Uterus (tissue), 4 donors: Measurements from ENCODE around the gene KCNG2. TPM values are rescaled to one million over a fixed set of nuclear protein-coding genes. Genes with fewer than 3 reads are reported as not detected.

Source experiments
- DNase-seq, 2 donors: peaks; one replicate each; pipeline ENCODE4 v3.0.0-alpha.2; 2019 to 2020
- H3K27ac ChIP-seq, 2 donors: fragments of 200-600 bp; sonication (generic); 1 replicate in 1 of 2; 2 replicates in 1 of 2; pipeline ENCODE4 v1.5.1; 2016 to 2018
- H3K27me3 ChIP-seq, 2 donors: fragments of 200-600 bp; sonication (generic); one replicate each; pipeline ENCODE4 v1.5.1; 2018 to 2019; ENCODE audit warnings: control low read depth in 1 of 2
- H3K36me3 ChIP-seq, 2 donors: fragments of 200-600 bp; sonication (generic); one replicate each; pipeline ENCODE4 v1.5.1; 2019; ENCODE audit warnings: control low read depth in 1 of 2
- H3K4me1 ChIP-seq, 2 donors: fragments of 200-600 bp; sonication (generic); one replicate each; pipeline ENCODE4 v1.5.1; 2018 to 2019; ENCODE audit warnings: control low read depth in 1 of 2
- H3K4me3 ChIP-seq, 2 donors: fragments of 200-600 bp; sonication (generic); 1 replicate in 1 of 2; 2 replicates in 1 of 2; pipeline ENCODE4 v1.5.1; 2018 to 2019; ENCODE audit warnings: mild to moderate bottlenecking in 1 of 2
- H3K9me3 ChIP-seq, 2 donors: fragments of 200-600 bp; sonication (generic); one replicate each; pipeline ENCODE4 v1.5.1; 2019; ENCODE audit warnings: control low read depth in 1 of 2
- CTCF ChIP-seq, 4 experiments: fragments of 200-600 bp in 2 of 4; fragments of 450-650 bp in 2 of 4; sonication (generic) in 2 of 4; IDR thresholded peaks; one replicate each; pipeline ENCODE4 v1.5.1; 2016 to 2019; ENCODE audit warnings: antibody characterized with exemption in 4 of 4, mild to moderate bottlenecking in 2 of 4, moderate library complexity in 1 of 4
- POLR2A ChIP-seq, 2 donors: fragments of 450-650 bp; IDR thresholded peaks; one replicate each; pipeline ENCODE4 v1.6.1; 2016; ENCODE audit warnings: antibody characterized with exemption in 2 of 2, mild to moderate bottlenecking in 1 of 2, moderate library complexity in 1 of 2
- intact Hi-C: fragments of 100-400 bp; cut with DNase I; formaldehyde crosslinking; loops from one replicate; pipeline ENCODE4 v1.15.1; 2023; ENCODE audit warnings: low total_unique reads
- total RNA-seq, 4 donors: library from RNA; depleted of rRNA in 3 of 4; stranded (reverse); fragments of >200 nt in 3 of 4; gene quantifications; one replicate each; pipeline versions ENCODE4 v1.1.0 to v1.2.4, GENCODE V29; 2014 to 2023
- donor health status: DM: yes; HTN: yes; CAD: no.

KCNG2 gene
- total RNA-seq, 4 donors from 2014 or later: 0.59 TPM; not detected in 3

GRCh38 chr18:79823120-79823519, 25.4 kb downstream of the KCNG2 start:
- H3K9me3 ChIP-seq: no peaks in the 10 kb centered on the region
- no peaks in the 10 kb centered on the region for H3K36me3 ChIP-seq
- H3K27ac ChIP-seq: no peak overlapping the region
- intact Hi-C loops: no loop called here
- TF ChIP-seq POLR2A (IDR thresholded peaks at IDR 0.05): no peak
- no peak for TF ChIP-seq CTCF (IDR thresholded peaks at IDR 0.05)
- H3K4me1 ChIP-seq: no peaks in the 10 kb centered on the region
- DNase-seq: no peak
- no peak overlapping the region for H3K4me3 ChIP-seq
- H3K27me3 ChIP-seq: no peaks in the 10 kb centered on the region

- intact Hi-C loops: no loop called here
- Histone ChIP-seq H3K4me3 (no peak overlapping the region), H3K36me3 (no peaks in the 10 kb centered on the region), H3K9me3 (no peaks in the 10 kb centered on the region), H3K4me1 (no peaks in the 10 kb centered on the region), H3K27me3 (no peaks in the 10 kb centered on the region), H3K27ac (no peak overlapping the region)
- no peak for DNase-seq
- TF ChIP-seq CTCF (IDR thresholded peaks at IDR 0.05): no peak
- TF ChIP-seq POLR2A (IDR thresholded peaks at IDR 0.05): no peak
Measured at GRCh38 chr18:79825913-79826312, 28.2 kb downstream of the KCNG2 start.

DNA sequence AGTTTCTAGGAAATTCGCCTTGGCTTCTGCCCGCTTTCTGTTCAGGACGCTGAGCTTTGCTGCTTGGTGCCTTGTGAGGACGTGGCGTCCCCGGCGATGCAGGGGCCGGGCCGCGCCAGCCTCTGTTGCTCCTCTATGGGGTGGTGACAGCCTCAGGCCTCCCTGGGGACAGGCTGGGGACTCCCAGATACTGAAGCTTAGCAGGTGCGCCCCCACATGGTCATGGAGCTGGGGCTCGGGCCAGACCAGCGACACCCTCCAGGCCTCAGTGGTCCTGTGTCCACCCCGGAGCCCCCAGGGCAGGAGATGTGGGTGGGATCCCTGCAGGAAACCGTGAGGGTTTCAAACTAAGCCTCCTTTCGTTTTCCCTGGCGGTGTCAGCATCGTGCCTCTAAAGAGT, 29.2 kb downstream of the KCNG2 start:
- no peak for TF ChIP-seq POLR2A (IDR thresholded peaks at IDR 0.05)
- no peak for TF ChIP-seq CTCF (IDR thresholded peaks at IDR 0.05)
- Histone ChIP-seq H3K27me3 (no peaks in the 10 kb centered on the region), H3K27ac (no peak overlapping the region), H3K9me3 (no peaks in the 10 kb centered on the region), H3K4me1 (no peaks in the 10 kb centered on the region), H3K4me3 (no peak overlapping the region), H3K36me3 (no peaks in the 10 kb centered on the region)
- intact Hi-C loops: no loop called here
- no peak for DNase-seq

- H3K4me1 ChIP-seq: no peaks in the 10 kb centered on the region
- no peak overlapping the region for H3K27ac ChIP-seq
- no peak for DNase-seq
- H3K4me3 ChIP-seq: no peak overlapping the region
- intact Hi-C loops: no loop called here
- no peaks in the 10 kb centered on the region for H3K36me3 ChIP-seq
- TF ChIP-seq CTCF (IDR thresholded peaks at IDR 0.05) (no peak), POLR2A (IDR thresholded peaks at IDR 0.05) (no peak)
- no peaks in the 10 kb centered on the region for H3K9me3 ChIP-seq
- no peaks in the 10 kb centered on the region for H3K27me3 ChIP-seq
Measured at GRCh38 chr18:79828258-79828657, 30.5 kb downstream of the KCNG2 start.

GRCh38 chr18:79829136-79829854, 31.6 kb downstream of the KCNG2 start:
- intact Hi-C loops: no loop called here
- H3K4me1 ChIP-seq: no peaks in the 10 kb centered on the region
- DNase-seq: no peak
- no peaks in the 10 kb centered on the region for H3K36me3 ChIP-seq
- no peaks in the 10 kb centered on the region for H3K27me3 ChIP-seq
- no peak overlapping the region for H3K27ac ChIP-seq
- TF ChIP-seq POLR2A (IDR thresholded peaks at IDR 0.05) (no peak), CTCF (IDR thresholded peaks at IDR 0.05) (no peak)
- no peak overlapping the region for H3K4me3 ChIP-seq
- H3K9me3 ChIP-seq: no peaks in the 10 kb centered on the region
